Endodermal cell (in vitro differentiated cells): ENCODE results near the gene COA8. TPM values are rescaled to one million over a fixed set of nuclear protein-coding genes. Genes with fewer than 3 reads are reported as not detected.

Experiments used
- DNase-seq: peaks from one replicate; pipeline ENCODE4 v3.0.0-alpha.2; 2017
- H3K27ac ChIP-seq: 2 replicates; pipeline ENCODE4 v1.5.1; 2013; ENCODE audit warnings: mild to moderate bottlenecking, low read depth, low read length, moderate library complexity
- H3K27me3 ChIP-seq: 2 replicates; pipeline ENCODE4 v1.6.1; 2013; ENCODE audit warnings: mild to moderate bottlenecking, low read length, moderate library complexity; ENCODE audit not compliant: insufficient read depth, control insufficient read depth, poor library complexity, severe bottlenecking
- H3K36me3 ChIP-seq: 2 replicates; pipeline ENCODE4 v1.7.0; 2013; ENCODE audit warnings: mild to moderate bottlenecking, low read length, moderate library complexity; ENCODE audit not compliant: control insufficient read depth, insufficient read depth
- H3K4me1 ChIP-seq: one replicate; pipeline ENCODE4 v1.7.0; 2013; ENCODE audit warnings: low read length; ENCODE audit not compliant: control insufficient read depth, insufficient read depth
- H3K4me3 ChIP-seq: 2 replicates; pipeline ENCODE4 v1.5.1; 2013; ENCODE audit warnings: mild to moderate bottlenecking, low read length, moderate library complexity
- H3K9ac ChIP-seq: 2 replicates; pipeline ENCODE4 v1.6.1; 2013; ENCODE audit warnings: mild to moderate bottlenecking, low read length, moderate library complexity; ENCODE audit not compliant: poor library complexity, severe bottlenecking; ENCODE audit errors: extremely low read depth
- H3K9me3 ChIP-seq: 2 replicates; pipeline ENCODE4 v1.6.1; 2013; ENCODE audit warnings: mild to moderate bottlenecking, low read length, moderate library complexity; ENCODE audit not compliant: control insufficient read depth
- H3K27ac Mint-ChIP-seq: 2 replicates; pipeline ENCODE4 v1.8.0; 2020; ENCODE audit warnings: mixed read lengths
- H3K27me3 Mint-ChIP-seq: 2 replicates; pipeline ENCODE4 v1.8.0; 2021; ENCODE audit warnings: mild to moderate bottlenecking, mixed read lengths; ENCODE audit not compliant: insufficient read depth
- H3K36me3 Mint-ChIP-seq: 2 replicates; pipeline ENCODE4 v1.8.0; 2020; ENCODE audit warnings: low read depth, mixed read lengths
- H3K4me1 Mint-ChIP-seq: 2 replicates; pipeline ENCODE4 v1.8.0; 2020; ENCODE audit warnings: mixed read lengths
- H3K4me3 Mint-ChIP-seq: 2 replicates; pipeline ENCODE4 v1.8.0; 2020; ENCODE audit warnings: mild to moderate bottlenecking, moderate library complexity, mixed read lengths
- H3K9me3 Mint-ChIP-seq: 2 replicates; pipeline ENCODE4 v1.8.0; 2020; ENCODE audit warnings: mild to moderate bottlenecking, mixed read lengths
- WGBS, 2 experiments: methylation state at CpG; one replicate each; pipeline versions ENCODE4 v1.1.5 to v1.1.7; 2013; ENCODE audit warnings: missing lambda C conversion rate in 2 of 2, mixed read lengths in 1 of 2; ENCODE audit not compliant: insufficient coverage in 1 of 2, insufficient read length in 1 of 2; 5-methylcytosine and 5-hydroxymethylcytosine counted together
- total RNA-seq, 2 donors: library from RNA; stranded (reverse); fragmentation: NEBNext Ultra II Directional in 1 of 2; extraction: Animal tissue kit (Norgen Biotek cat#: 25700) in 1 of 2; gene quantifications; 2 replicates in 1 of 2; 3 replicates in 1 of 2; pipeline ENCODE4 v1.2.1, GENCODE V29; 2021
- TF ChIP-seq, protein P1 (sequence below): fragments of 200-600 bp; sonication (generic); conservative IDR thresholded peaks from 2 replicates; pipeline ENCODE4 v1.5.0; 2021; ENCODE audit warnings: antibody characterized with exemption, mild to moderate bottlenecking

COA8 gene
- total RNA-seq, 2 donors from 2014 or later, result 30.1 to 39.8 TPM

- peaks cover 25% of the 10 kb centered on the region for H3K36me3 Mint-ChIP-seq
- no peaks in the 10 kb centered on the region for H3K27me3 ChIP-seq
- H3K4me3 Mint-ChIP-seq, result peak overlapping the region; percentile 81
- H3K9ac ChIP-seq, result peak overlapping the region; percentile 90
- no peak for DNase-seq
- no peaks in the 10 kb centered on the region for H3K9me3 ChIP-seq
- H3K27ac ChIP-seq, result peak overlapping the region; percentile 96
- no peaks in the 10 kb centered on the region for H3K9me3 Mint-ChIP-seq
- H3K27ac Mint-ChIP-seq, result peak overlapping the region; percentile 82
- TF ChIP-seq, protein P1, sequence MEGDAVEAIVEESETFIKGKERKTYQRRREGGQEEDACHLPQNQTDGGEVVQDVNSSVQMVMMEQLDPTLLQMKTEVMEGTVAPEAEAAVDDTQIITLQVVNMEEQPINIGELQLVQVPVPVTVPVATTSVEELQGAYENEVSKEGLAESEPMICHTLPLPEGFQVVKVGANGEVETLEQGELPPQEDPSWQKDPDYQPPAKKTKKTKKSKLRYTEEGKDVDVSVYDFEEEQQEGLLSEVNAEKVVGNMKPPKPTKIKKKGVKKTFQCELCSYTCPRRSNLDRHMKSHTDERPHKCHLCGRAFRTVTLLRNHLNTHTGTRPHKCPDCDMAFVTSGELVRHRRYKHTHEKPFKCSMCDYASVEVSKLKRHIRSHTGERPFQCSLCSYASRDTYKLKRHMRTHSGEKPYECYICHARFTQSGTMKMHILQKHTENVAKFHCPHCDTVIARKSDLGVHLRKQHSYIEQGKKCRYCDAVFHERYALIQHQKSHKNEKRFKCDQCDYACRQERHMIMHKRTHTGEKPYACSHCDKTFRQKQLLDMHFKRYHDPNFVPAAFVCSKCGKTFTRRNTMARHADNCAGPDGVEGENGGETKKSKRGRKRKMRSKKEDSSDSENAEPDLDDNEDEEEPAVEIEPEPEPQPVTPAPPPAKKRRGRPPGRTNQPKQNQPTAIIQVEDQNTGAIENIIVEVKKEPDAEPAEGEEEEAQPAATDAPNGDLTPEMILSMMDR, result no peak
- H3K4me1 ChIP-seq, result no peaks in the 10 kb centered on the region
- H3K27me3 Mint-ChIP-seq, result no peaks in the 10 kb centered on the region
- peak overlapping the region; percentile 99 for H3K4me3 ChIP-seq
- 1 to 2% methylated on average over 15 to 22 of the region's 22 CpGs for WGBS, 2 experiments
- H3K4me1 Mint-ChIP-seq, result peaks cover 14% of the 10 kb centered on the region
- H3K36me3 ChIP-seq, result peaks cover 33% of the 10 kb centered on the region
These were observed 463 bp downstream of the COA8 start for GRCh38 chr14:103563226-103563620.

DNA sequence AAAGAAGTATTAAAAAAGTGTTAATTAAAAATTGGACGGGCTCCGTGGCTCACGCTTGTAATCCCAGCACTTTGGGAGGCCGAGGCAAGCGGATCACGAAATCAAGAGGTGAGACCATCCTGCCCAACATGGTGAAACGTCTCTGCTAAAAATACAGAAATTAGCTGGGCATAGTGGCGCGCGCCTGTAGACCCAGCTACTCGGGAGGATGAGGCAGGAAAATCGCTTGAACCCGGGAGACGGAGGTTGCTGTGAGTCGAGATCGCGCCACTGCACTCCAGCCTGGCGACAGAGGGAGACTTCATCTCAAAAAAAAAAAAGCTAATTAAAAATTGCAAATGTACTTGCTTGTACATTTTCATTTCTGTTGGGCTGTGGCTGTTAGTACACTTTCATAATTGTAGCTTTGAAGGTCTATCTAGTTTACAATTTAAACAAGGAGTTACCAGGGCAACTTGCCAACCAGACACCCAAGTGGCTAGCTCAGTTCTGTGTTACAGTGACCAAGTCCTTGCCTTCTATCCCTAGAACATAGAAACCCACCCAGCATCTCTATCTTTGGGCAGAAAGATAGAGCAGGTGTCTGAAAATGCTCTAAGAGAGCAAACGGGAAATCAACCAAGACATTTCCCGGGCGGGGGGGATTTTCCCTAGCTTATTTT, 1.2 kb downstream of the COA8 start:
- TF ChIP-seq, protein P1, result no peak
- 81% methylated on average over 18 to 21 of the region's 21 CpGs for WGBS, 2 experiments
- peak overlapping the region; percentile 81 for H3K4me3 Mint-ChIP-seq
- DNase-seq, result no peak
- Histone ChIP-seq H3K27ac (no peak overlapping the region), H3K4me3 (peak overlapping the region; percentile 99), H3K27me3 (no peaks in the 10 kb centered on the region), H3K36me3 (peaks cover 26% of the 10 kb centered on the region), H3K4me1 (peaks cover 1% of the 10 kb centered on the region), H3K9me3 (no peaks in the 10 kb centered on the region), H3K9ac (peak overlapping the region; percentile 90)
- H3K36me3 Mint-ChIP-seq, result peaks cover 22% of the 10 kb centered on the region
- no peaks in the 10 kb centered on the region for H3K27me3 Mint-ChIP-seq
- H3K4me1 Mint-ChIP-seq, result peaks cover 17% of the 10 kb centered on the region
- H3K9me3 Mint-ChIP-seq, result no peaks in the 10 kb centered on the region
- H3K27ac Mint-ChIP-seq, result no peak overlapping the region

- H3K4me3 Mint-ChIP-seq, result no peak overlapping the region
- H3K36me3 ChIP-seq, result peaks cover 17% of the 10 kb centered on the region
- H3K4me1 ChIP-seq, result peaks cover 5% of the 10 kb centered on the region
- no peak overlapping the region for H3K9ac ChIP-seq
- H3K9me3 Mint-ChIP-seq, result no peaks in the 10 kb centered on the region
- H3K27me3 Mint-ChIP-seq, result no peaks in the 10 kb centered on the region
- no peaks in the 10 kb centered on the region for H3K27me3 ChIP-seq
- no peak for DNase-seq
- 59 to 72% methylated on average over 5 to 7 of the region's 8 CpGs for WGBS, 2 experiments
- no peaks in the 10 kb centered on the region for H3K9me3 ChIP-seq
- TF ChIP-seq, protein P1, result no peak
- H3K36me3 Mint-ChIP-seq, result peaks cover 15% of the 10 kb centered on the region
- H3K27ac ChIP-seq, result peak overlapping the region; percentile 90
- H3K27ac Mint-ChIP-seq, result peak overlapping the region; percentile 5
- peaks cover 10% of the 10 kb centered on the region for H3K4me1 Mint-ChIP-seq
- H3K4me3 ChIP-seq, result peak overlapping the region; percentile 49
These were observed 6.2 kb downstream of the COA8 start for GRCh38 chr14:103568952-103569351.
